Caco-2 (cell line): ENCODE data around the gene ZNF438. TPM values are rescaled to one million over a fixed set of nuclear protein-coding genes. Genes with fewer than 3 reads are reported as not detected.

Experiments used
- BruUV-seq: library from RNA; stranded (reverse); fragments of 400-500 nt; replicated peaks from 2 replicates; lab custom pipeline; 2021; lab: Mats Ljungman, UMichigan
- CTCF ChIA-PET: fragments of 300-600 bp; sonication (Branson Sonifier 250); formaldehyde crosslinking; loops from one replicate; lab custom pipeline; 2022; ENCODE audit warnings: antibody characterized with exemption; lab: Charles Lee
- POLR2A ChIA-PET: fragments of 300-600 bp; sonication (Branson Sonifier 250); formaldehyde crosslinking; loops from one replicate; lab custom pipeline; 2022; ENCODE audit warnings: antibody characterized with exemption; lab: Charles Lee
- DNase-seq, 2 experiments: peaks; one replicate each; pipeline versions ENCODE4 v3.0.0 to v3.0.0-alpha.2; 2020 to 2022
- H3K27me3 ChIP-seq: replicated peaks from 2 replicates; pipeline ENCODE4 v1.6.0; 2011; ENCODE audit warnings: low read length; ENCODE audit not compliant: control insufficient read depth, insufficient read depth
- H3K36me3 ChIP-seq: 2 replicates; pipeline ENCODE4 v1.5.1; 2011; ENCODE audit warnings: low read length; ENCODE audit not compliant: control insufficient read depth, insufficient read depth
- H3K4me1 ChIP-seq: fragments of 250-450 bp; sonication (Bioruptor Pico); 2 replicates; pipeline ENCODE4 v1.5.1; 2020; ENCODE audit warnings: mild to moderate bottlenecking
- H3K4me3 ChIP-seq: 2 replicates; pipeline ENCODE4 v1.5.1; 2011; ENCODE audit warnings: low read depth, mild to moderate bottlenecking, control low read depth, low read length
- H3K9me3 ChIP-seq: fragments of 250-450 bp; sonication (Bioruptor Pico); 2 replicates; pipeline ENCODE4 v1.5.1; 2020; ENCODE audit warnings: mild to moderate bottlenecking, moderate library complexity
- H3K27ac Mint-ChIP-seq: one replicate; pipeline ENCODE4 v1.8.0; 2022; ENCODE audit warnings: mixed read lengths; ENCODE audit not compliant: unreplicated experiment
- H3K27me3 Mint-ChIP-seq: one replicate; pipeline ENCODE4 v1.8.0; 2022; ENCODE audit warnings: mixed read lengths; ENCODE audit not compliant: insufficient read depth, unreplicated experiment
- H3K36me3 Mint-ChIP-seq: one replicate; pipeline ENCODE4 v1.8.0; 2022; ENCODE audit warnings: mild to moderate bottlenecking, mixed read lengths; ENCODE audit not compliant: insufficient read depth, unreplicated experiment
- H3K4me1 Mint-ChIP-seq: one replicate; pipeline ENCODE4 v1.8.0; 2022; ENCODE audit warnings: low read depth, mixed read lengths; ENCODE audit not compliant: unreplicated experiment
- H3K4me3 Mint-ChIP-seq: one replicate; pipeline ENCODE4 v1.8.0; 2022; ENCODE audit warnings: mild to moderate bottlenecking, moderate library complexity, mixed read lengths; ENCODE audit not compliant: unreplicated experiment
- H3K9me3 Mint-ChIP-seq: one replicate; pipeline ENCODE4 v1.8.0; 2022; ENCODE audit warnings: mixed read lengths; ENCODE audit not compliant: unreplicated experiment
- intact Hi-C: fragments of 100-400 bp; cut with micrococcal nuclease; formaldehyde crosslinking; loops from one replicate; pipeline ENCODE4 v1.10.0; 2022; ENCODE audit not compliant: unreplicated experiment
- total RNA-seq: library from RNA; stranded (reverse); gene quantifications from 2 replicates; pipeline ENCODE4 v1.2.3, GENCODE V29; 2022
- TF ChIP-seq, protein P1 (sequence below), 2 experiments: fragments of 200-600 bp in 1 of 2; IDR thresholded peaks; 1 replicate in 1 of 2; 2 replicates in 1 of 2; pipeline versions ENCODE4 v1.5.1 to v1.8.0; 2011 to 2022; ENCODE audit warnings: antibody characterized with exemption in 1 of 2, control low read depth in 1 of 2, inconsistent platforms in 1 of 2, low read depth in 1 of 2, low read length in 1 of 2, mild to moderate bottlenecking in 1 of 2, moderate library complexity in 1 of 2; ENCODE audit not compliant: insufficient read depth in 1 of 2, severe bottlenecking in 1 of 2, unreplicated experiment in 1 of 2

Gene ZNF438
- total RNA-seq, 1 experiment from 2014 or later, result 1.00 TPM

DNA sequence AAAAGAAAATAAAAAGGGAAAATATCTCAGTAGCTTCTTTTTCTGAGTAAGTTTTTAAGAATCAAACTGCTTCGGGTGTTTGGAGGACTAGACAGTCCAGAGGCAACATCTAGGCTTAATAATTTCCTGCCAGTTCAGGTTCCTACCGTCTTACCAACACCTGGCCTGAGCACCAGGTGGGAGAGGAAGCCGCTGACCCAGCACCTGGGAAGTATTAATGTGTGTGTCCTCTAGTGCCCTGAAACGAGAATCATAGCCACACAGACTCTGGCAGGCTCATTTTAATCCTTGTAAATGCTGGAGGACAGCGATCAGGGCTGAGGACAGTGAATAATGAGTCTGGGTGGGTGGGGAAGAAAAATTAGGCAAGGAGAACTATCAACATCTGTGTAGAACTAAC, 137.4 kb downstream of the ZNF438 start:
- TF ChIP-seq, protein P1, sequence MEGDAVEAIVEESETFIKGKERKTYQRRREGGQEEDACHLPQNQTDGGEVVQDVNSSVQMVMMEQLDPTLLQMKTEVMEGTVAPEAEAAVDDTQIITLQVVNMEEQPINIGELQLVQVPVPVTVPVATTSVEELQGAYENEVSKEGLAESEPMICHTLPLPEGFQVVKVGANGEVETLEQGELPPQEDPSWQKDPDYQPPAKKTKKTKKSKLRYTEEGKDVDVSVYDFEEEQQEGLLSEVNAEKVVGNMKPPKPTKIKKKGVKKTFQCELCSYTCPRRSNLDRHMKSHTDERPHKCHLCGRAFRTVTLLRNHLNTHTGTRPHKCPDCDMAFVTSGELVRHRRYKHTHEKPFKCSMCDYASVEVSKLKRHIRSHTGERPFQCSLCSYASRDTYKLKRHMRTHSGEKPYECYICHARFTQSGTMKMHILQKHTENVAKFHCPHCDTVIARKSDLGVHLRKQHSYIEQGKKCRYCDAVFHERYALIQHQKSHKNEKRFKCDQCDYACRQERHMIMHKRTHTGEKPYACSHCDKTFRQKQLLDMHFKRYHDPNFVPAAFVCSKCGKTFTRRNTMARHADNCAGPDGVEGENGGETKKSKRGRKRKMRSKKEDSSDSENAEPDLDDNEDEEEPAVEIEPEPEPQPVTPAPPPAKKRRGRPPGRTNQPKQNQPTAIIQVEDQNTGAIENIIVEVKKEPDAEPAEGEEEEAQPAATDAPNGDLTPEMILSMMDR (IDR thresholded peaks at IDR 0.05; ENCODE audit: insufficient read depth in 1 of 2, low read depth in 1 of 2, low read length in 1 of 2, severe bottlenecking in 1 of 2, unreplicated experiment in 1 of 2), result no peak
- Mint-ChIP-seq H3K36me3 (no peaks in the 10 kb centered on the region), H3K27ac (no peak overlapping the region), H3K4me1 (no peaks in the 10 kb centered on the region), H3K4me3 (no peak overlapping the region), H3K27me3 (peaks cover 10% of the 10 kb centered on the region), H3K9me3 (no peaks in the 10 kb centered on the region)
- no peak for DNase-seq
- H3K36me3 ChIP-seq, result no peaks in the 10 kb centered on the region
- H3K27me3 ChIP-seq, result no peaks in the 10 kb centered on the region
- ChIA-PET CTCF (no interaction called here), POLR2A (no interaction called here)
- no TSS peak for BruUV-seq
- no peaks in the 10 kb centered on the region for H3K9me3 ChIP-seq
- no peaks in the 10 kb centered on the region for H3K4me1 ChIP-seq
- intact Hi-C loops, result no loop called here
- no peak overlapping the region for H3K4me3 ChIP-seq

DNA sequence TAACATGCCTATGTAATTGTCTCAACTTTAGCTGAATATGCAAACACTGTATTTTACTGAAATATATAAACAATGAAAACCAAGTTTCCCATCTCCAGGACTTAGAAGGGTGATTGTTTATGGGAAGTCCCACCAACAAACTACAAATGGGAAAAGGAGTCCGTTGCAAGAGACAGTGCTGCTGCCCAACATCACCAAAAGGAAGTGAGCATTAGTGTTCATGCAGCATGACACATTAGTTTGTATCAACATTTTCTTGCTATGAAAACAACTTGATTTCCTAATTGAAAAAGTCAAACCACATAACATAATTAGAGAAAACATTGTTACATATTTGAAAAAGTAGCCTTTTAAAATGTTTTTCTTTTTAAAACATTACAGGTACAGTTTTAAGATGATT, 138.5 kb downstream of the ZNF438 start:
- POLR2A ChIA-PET, result no interaction called here
- H3K27me3 Mint-ChIP-seq, result peaks cover 10% of the 10 kb centered on the region
- no TSS peak for BruUV-seq
- Histone ChIP-seq H3K4me3 (no peak overlapping the region), H3K36me3 (no peaks in the 10 kb centered on the region), H3K9me3 (no peaks in the 10 kb centered on the region), H3K4me1 (no peaks in the 10 kb centered on the region), H3K27me3 (no peaks in the 10 kb centered on the region)
- CTCF ChIA-PET, result no interaction called here
- H3K9me3 Mint-ChIP-seq, result no peaks in the 10 kb centered on the region
- H3K4me1 Mint-ChIP-seq, result no peaks in the 10 kb centered on the region
- intact Hi-C loops, result no loop called here
- no peak for DNase-seq
- H3K4me3 Mint-ChIP-seq, result no peak overlapping the region
- TF ChIP-seq, protein P1 (IDR thresholded peaks at IDR 0.05; ENCODE audit: insufficient read depth in 1 of 2, low read depth in 1 of 2, low read length in 1 of 2, severe bottlenecking in 1 of 2, unreplicated experiment in 1 of 2), result no peak
- H3K27ac Mint-ChIP-seq, result no peak overlapping the region
- H3K36me3 Mint-ChIP-seq, result no peaks in the 10 kb centered on the region

DNA sequence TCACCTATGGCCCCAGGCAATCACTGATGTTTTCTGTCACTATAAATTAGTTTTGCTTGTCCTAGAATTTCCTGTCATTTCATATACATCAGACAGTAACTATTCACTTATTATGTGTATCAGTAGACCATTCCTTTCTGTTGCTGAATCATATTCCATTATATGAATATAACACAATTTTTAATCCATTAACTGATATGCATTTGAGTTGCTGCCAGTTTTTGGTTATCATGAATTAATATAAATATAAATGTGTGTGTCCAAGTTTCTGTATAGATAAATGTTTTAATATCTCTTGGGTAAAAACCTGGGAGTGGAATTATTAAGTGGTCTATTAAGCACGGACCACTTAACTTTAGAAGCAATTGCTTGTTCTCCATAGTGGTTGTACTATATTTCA, 143.8 kb downstream of the ZNF438 start:
- H3K4me1 Mint-ChIP-seq, result no peaks in the 10 kb centered on the region

More for the DNA sequence above, 143.8 kb downstream of the ZNF438 start:
- no peaks in the 10 kb centered on the region for H3K36me3 Mint-ChIP-seq
- POLR2A ChIA-PET, result no interaction called here
- BruUV-seq, result no TSS peak
- H3K27me3 ChIP-seq, result no peaks in the 10 kb centered on the region
- no peak overlapping the region for H3K27ac Mint-ChIP-seq
- H3K9me3 ChIP-seq, result no peaks in the 10 kb centered on the region
- H3K27me3 Mint-ChIP-seq, result peaks cover 10% of the 10 kb centered on the region
- CTCF ChIA-PET, result no interaction called here
- H3K36me3 ChIP-seq, result no peaks in the 10 kb centered on the region
- TF ChIP-seq, protein P1 (IDR thresholded peaks at IDR 0.05; ENCODE audit: insufficient read depth in 1 of 2, low read depth in 1 of 2, low read length in 1 of 2, severe bottlenecking in 1 of 2, unreplicated experiment in 1 of 2), result no peak
- H3K9me3 Mint-ChIP-seq, result no peaks in the 10 kb centered on the region
- no peak overlapping the region for H3K4me3 ChIP-seq
- H3K4me3 Mint-ChIP-seq, result no peak overlapping the region
- intact Hi-C loops, result no loop called here
- DNase-seq, result no peak
- no peaks in the 10 kb centered on the region for H3K4me1 ChIP-seq
